ENCODE data around the gene HKDC1. TPM values are rescaled to one million over a fixed set of nuclear protein-coding genes. Genes with fewer than 3 reads are reported as not detected.

The HKDC1 gene
- total RNA-seq, 4 donors from 2014 or later = 0.27 TPM; not detected in 3

GRCh38 chr10:69239136-69239535 lies 19.0 kb downstream of the HKDC1 start:
- Histone ChIP-seq H3K9me3 (no peaks in the 10 kb centered on the region), H3K36me3 (no peaks in the 10 kb centered on the region), H3K4me3 (no peak overlapping the region), H3K27me3 (no peaks in the 10 kb centered on the region), H3K4me1 (peaks cover 0 to 24% (median 0%) of the 10 kb centered on the region in 3 donors), H3K27ac (peak overlapping the region in 1 of 4 donors; percentile 41)
- 84 to 89% methylated on average over 1 to 5 of the region's 5 CpGs for WGBS, 2 donors (ENCODE audit: low coverage in 1 of 2)
- TF ChIP-seq EP300 (IDR thresholded peaks at IDR 0.05) (no peak), POLR2A (IDR thresholded peaks at IDR 0.05) (no peak), POLR2AphosphoS5 (IDR thresholded peaks at IDR 0.05) (no peak), CTCF (IDR thresholded peaks at IDR 0.05) (no peak)
- no peak for ATAC-seq

GRCh38 chr10:69239816-69240434 lies 19.8 kb downstream of the HKDC1 start:
- 96 to 100% methylated on average over 2 to 3 of the region's 6 CpGs for WGBS, 2 donors (ENCODE audit: low coverage in 1 of 2)
- Histone ChIP-seq H3K9me3 (no peaks in the 10 kb centered on the region), H3K4me3 (no peak overlapping the region), H3K27ac (peak overlapping the region in 1 of 4 donors; percentile 41), H3K27me3 (no peaks in the 10 kb centered on the region), H3K4me1 (peaks cover 0 to 24% (median 0%) of the 10 kb centered on the region in 3 donors), H3K36me3 (no peaks in the 10 kb centered on the region)
- TF ChIP-seq POLR2AphosphoS5 (IDR thresholded peaks at IDR 0.05) = peak; percentile 14
- no peak for TF ChIP-seq CTCF (IDR thresholded peaks at IDR 0.05)
- TF ChIP-seq EP300 (IDR thresholded peaks at IDR 0.05) = no peak
- ATAC-seq = no peak

GRCh38 chr10:69240455-69240854 lies 20.3 kb downstream of the HKDC1 start:
- WGBS, 2 donors (ENCODE audit: low coverage in 1 of 2) = 94 to 95% methylated on average over 6 to 7 of the region's 11 CpGs
- TF ChIP-seq CTCF (IDR thresholded peaks at IDR 0.05) (no peak), POLR2A (IDR thresholded peaks at IDR 0.05) (no peak), POLR2AphosphoS5 (IDR thresholded peaks at IDR 0.05) (no peak), EP300 (IDR thresholded peaks at IDR 0.05) (no peak)
- H3K27ac ChIP-seq = no peak overlapping the region
- H3K9me3 ChIP-seq = no peaks in the 10 kb centered on the region
- ATAC-seq = no peak
- H3K36me3 ChIP-seq = no peaks in the 10 kb centered on the region
- no peak overlapping the region for H3K4me3 ChIP-seq
- H3K27me3 ChIP-seq = no peaks in the 10 kb centered on the region
- H3K4me1 ChIP-seq = peaks cover 0 to 24% (median 0%) of the 10 kb centered on the region in 3 donors

- Histone ChIP-seq H3K9me3 (no peaks in the 10 kb centered on the region), H3K27me3 (no peaks in the 10 kb centered on the region), H3K4me3 (no peak overlapping the region), H3K4me1 (peaks cover 0 to 24% (median 0%) of the 10 kb centered on the region in 3 donors), H3K36me3 (no peaks in the 10 kb centered on the region), H3K27ac (no peak overlapping the region)
- TF ChIP-seq POLR2AphosphoS5 (IDR thresholded peaks at IDR 0.05) = no peak
- TF ChIP-seq EP300 (IDR thresholded peaks at IDR 0.05) = no peak
- no peak for TF ChIP-seq CTCF (IDR thresholded peaks at IDR 0.05)
- no peak for TF ChIP-seq POLR2A (IDR thresholded peaks at IDR 0.05)
- ATAC-seq = no peak
- 72 to 80% methylated on average over 2 to 3 of the region's 7 CpGs for WGBS, 2 donors (ENCODE audit: low coverage in 1 of 2)
Measured at GRCh38 chr10:69241575-69241974, 21.4 kb downstream of the HKDC1 start.

Data from gastroesophageal sphincter (tissue), 4 donors.